Measurements from ENCODE around the gene UBB. TPM values are rescaled to one million over a fixed set of nuclear protein-coding genes. Genes with fewer than 3 reads are reported as not detected.
A peak's percentile ranks its signal among the peaks of the same experiment; 100 is the strongest.

The UBB gene
- total and polyA plus RNA-seq, 9 of the 15 experiments (the other 6 are each of a cell fraction or from before 2014, with no cell fraction given) = 1,069 to 4,143 (median 1,696) TPM

- TF ChIP-seq MLLT1 (IDR thresholded peaks at IDR 0.05) = peak in 1 of 2 experiments; percentile 20; a peak in 1 of 4 replicates
- 0 out of 2 replicates have a peak, but pooled peaks have one; percentile 31 for TF ChIP-seq CHD2 (IDR thresholded peaks at IDR 0.05; ENCODE audit: low read depth, low read length)
- no peak for TF ChIP-seq ZBTB49 (CRISPR knock-in tag; IDR thresholded peaks at IDR 0.05; ENCODE audit: borderline replicate concordance)
- no peak for TF ChIP-seq FOXK1 (CRISPR knock-in tag; IDR thresholded peaks at IDR 0.05; ENCODE audit: borderline replicate concordance)
- 0 out of 2 replicates have a peak, but pooled peaks have one; percentile 1 for TF ChIP-seq ZBTB7A (IDR thresholded peaks at IDR 0.05; ENCODE audit: borderline replicate concordance, control insufficient read depth, low read depth, low read length)
- TF ChIP-seq RBM15 (IDR thresholded peaks at IDR 0.05; ENCODE audit: insufficient read depth, low read length) = no peak
- TF ChIP-seq SRSF3 (IDR thresholded peaks at IDR 0.05; ENCODE audit: insufficient read depth, low read length) = no peak
- no peak for TF ChIP-seq AFF1 (IDR thresholded peaks at IDR 0.05; ENCODE audit: low read depth in 1 of 2, partially characterized antibody in 2 of 2)
- no peak for TF ChIP-seq SP1 (CRISPR knock-in tag; IDR thresholded peaks at IDR 0.05)
- no peak for TF ChIP-seq SRF (CRISPR knock-in tag; IDR thresholded peaks at IDR 0.05)
- TF ChIP-seq ZNF76 (CRISPR knock-in tag; IDR thresholded peaks at IDR 0.05; ENCODE audit: borderline replicate concordance) = no peak
- TF ChIP-seq ZSCAN32 (CRISPR knock-in tag; IDR thresholded peaks at IDR 0.05) = no peak
- TF ChIP-seq MCM5 (IDR thresholded peaks at IDR 0.05; ENCODE audit: low read depth) = no peak
- TF ChIP-seq DNMT1 (IDR thresholded peaks at IDR 0.05) = no peak
- no peak for TF ChIP-seq IRF2 (CRISPR knock-in tag; IDR thresholded peaks at IDR 0.05)
- no peak for TF ChIP-seq CLOCK (CRISPR knock-in tag; IDR thresholded peaks at IDR 0.05; ENCODE audit: borderline replicate concordance)
Observed at GRCh38 chr17:16352303-16352666, 28.6 kb upstream of the UBB start (continued).

Data from K562 (cell line).